Nephron (organoid): ENCODE measurements around the gene POP7.
A peak's percentile ranks its signal among the peaks of the same experiment; 100 is the strongest.
"Not testable (repeated sequence)": the region's sequence is repeated elsewhere in the genome, so short reads cannot be mapped to it uniquely, and the experiment has no call there.

Experiments used
- H3K27ac Mint-ChIP-seq, 3 experiments: 2 replicates each; pipeline ENCODE4 v1.8.0; 2020; ENCODE audit warnings: mixed read lengths in 3 of 3, mild to moderate bottlenecking in 2 of 3, moderate library complexity in 1 of 3
- H3K27me3 Mint-ChIP-seq: 2 replicates; pipeline ENCODE4 v1.8.0; 2021; ENCODE audit warnings: low read depth, mild to moderate bottlenecking, moderate library complexity, mixed read lengths
- H3K36me3 Mint-ChIP-seq: 2 replicates; pipeline ENCODE4 v1.8.0; 2020; ENCODE audit warnings: low read depth, mixed read lengths
- H3K4me1 Mint-ChIP-seq: 2 replicates; pipeline ENCODE4 v1.8.0; 2020; ENCODE audit warnings: mixed read lengths
- H3K4me3 Mint-ChIP-seq, 3 experiments: 2 replicates each; pipeline ENCODE4 v1.8.0; 2020; ENCODE audit warnings: mild to moderate bottlenecking in 3 of 3, mixed read lengths in 3 of 3, moderate library complexity in 2 of 3
- H3K9me3 Mint-ChIP-seq: 2 replicates; pipeline ENCODE4 v1.8.0; 2020; ENCODE audit warnings: mixed read lengths
- CTCF ChIP-seq, 3 experiments: fragments of 200-600 bp; sonication (generic); IDR thresholded peaks; one replicate each; pipeline ENCODE4 v1.5.0; 2021; ENCODE audit warnings: antibody characterized with exemption in 3 of 3; ENCODE audit not compliant: unreplicated experiment in 3 of 3

POP7 gene

GRCh38 chr7:100720671-100721504 is 15.0 kb downstream of the POP7 start:
- Mint-ChIP-seq H3K4me1 (no peaks in the 10 kb centered on the region), H3K36me3 (peaks cover 5% of the 10 kb centered on the region)
- no peak for TF ChIP-seq CTCF (IDR thresholded peaks at IDR 0.05; ENCODE audit: unreplicated experiment in 3 of 3)

GRCh38 chr7:100721505-100721812 is 15.5 kb downstream of the POP7 start:
- H3K27ac Mint-ChIP-seq = no peak overlapping the region
- peak overlapping the region in 1 of 3 experiments; percentile 35 for H3K4me3 Mint-ChIP-seq
- H3K9me3 Mint-ChIP-seq = peaks cover 15% of the 10 kb centered on the region
- peaks cover 5% of the 10 kb centered on the region for H3K36me3 Mint-ChIP-seq
- TF ChIP-seq CTCF (IDR thresholded peaks at IDR 0.05; ENCODE audit: unreplicated experiment in 3 of 3) = no peak
- no peaks in the 10 kb centered on the region for H3K4me1 Mint-ChIP-seq
- H3K27me3 Mint-ChIP-seq = peaks cover 80% of the 10 kb centered on the region

More at GRCh38 chr7:100720671-100721504, 15.0 kb downstream of the POP7 start:
- peak overlapping the region in 1 of 3 experiments; percentile 50 for H3K4me3 Mint-ChIP-seq
- H3K27ac Mint-ChIP-seq = no peak overlapping the region
- peaks cover 15% of the 10 kb centered on the region for H3K9me3 Mint-ChIP-seq
- H3K27me3 Mint-ChIP-seq = peaks cover 81% of the 10 kb centered on the region

GRCh38 chr7:100722480-100723212 is 16.7 kb downstream of the POP7 start:
- H3K4me3 Mint-ChIP-seq = no peak overlapping the region
- peaks cover 83% of the 10 kb centered on the region for H3K27me3 Mint-ChIP-seq
- H3K27ac Mint-ChIP-seq = no peak overlapping the region
- peaks cover 5% of the 10 kb centered on the region for H3K36me3 Mint-ChIP-seq
- no peak for TF ChIP-seq CTCF (IDR thresholded peaks at IDR 0.05; ENCODE audit: unreplicated experiment in 3 of 3)
- peaks cover 15% of the 10 kb centered on the region for H3K9me3 Mint-ChIP-seq
- no peaks in the 10 kb centered on the region for H3K4me1 Mint-ChIP-seq

GRCh38 chr7:100723732-100724275 is 17.9 kb downstream of the POP7 start:
- Mint-ChIP-seq H3K4me3 (no peak overlapping the region), H3K36me3 (peaks cover 4% of the 10 kb centered on the region), H3K9me3 (peaks cover 3% of the 10 kb centered on the region), H3K27ac (no peak overlapping the region), H3K27me3 (peaks cover 83% of the 10 kb centered on the region), H3K4me1 (no peaks in the 10 kb centered on the region)
- no peak for TF ChIP-seq CTCF (IDR thresholded peaks at IDR 0.05; ENCODE audit: unreplicated experiment in 3 of 3)

GRCh38 chr7:100724364-100724763 is 18.4 kb downstream of the POP7 start:
- peaks cover 81% of the 10 kb centered on the region for H3K27me3 Mint-ChIP-seq
- H3K4me1 Mint-ChIP-seq, H3K9me3 Mint-ChIP-seq, H3K4me3 Mint-ChIP-seq, H3K27ac Mint-ChIP-seq, H3K36me3 Mint-ChIP-seq: not testable (repeated sequence)

GRCh38 chr7:100726996-100727761 is 21.3 kb downstream of the POP7 start:
- H3K4me1 Mint-ChIP-seq = no peaks in the 10 kb centered on the region
- H3K27me3 Mint-ChIP-seq = peaks cover 56% of the 10 kb centered on the region
- H3K36me3 Mint-ChIP-seq = no peaks in the 10 kb centered on the region
- peak overlapping the region in 1 of 3 experiments; percentile 16 for H3K27ac Mint-ChIP-seq
- H3K9me3 Mint-ChIP-seq = no peaks in the 10 kb centered on the region
- no peak overlapping the region for H3K4me3 Mint-ChIP-seq
- no peak for TF ChIP-seq CTCF (IDR thresholded peaks at IDR 0.05; ENCODE audit: unreplicated experiment in 3 of 3)
